SK-N-SH (cell line): ENCODE results near the gene ASTN2. TPM values are rescaled to one million over a fixed set of nuclear protein-coding genes. Genes with fewer than 3 reads are reported as not detected.

ENCODE experiments used
- CTCF ChIA-PET: fragments of 300-600, 350-600 bp; formaldehyde crosslinking; extraction: SDS; loops from one replicate; lab custom pipeline; 2021; lab: Yijun Ruan, JAX
- POLR2A ChIA-PET: fragments of 350-600 bp; sonication (Branson Sonifier 250); formaldehyde crosslinking; extraction: SDS; loops from one replicate; lab custom pipeline; 2020; ENCODE audit warnings: antibody characterized with exemption, inconsistent platforms; lab: Yijun Ruan, JAX
- DNase-seq: peaks from one replicate; pipeline ENCODE4 v3.0.0; 2012
- H2AFZ ChIP-seq: fragments of 200-600 bp; sonication (generic); 2 replicates; pipeline ENCODE4 v1.8.1; 2016; ENCODE audit warnings: antibody characterized with exemption, mild to moderate bottlenecking, low read depth
- H3F3A ChIP-seq: fragments of 200-600 bp; sonication (generic); replicated peaks from 2 replicates; pipeline ENCODE3; 2016; ENCODE audit warnings: antibody characterized with exemption, mild to moderate bottlenecking; ENCODE audit not compliant: insufficient read depth
- H3K27ac ChIP-seq, 2 experiments: fragments of 200-500 bp in 1 of 2; fragments of 200-600 bp in 1 of 2; sonication (Bioruptor generic) in 1 of 2; sonication (generic), shearing (Covaris generic) in 1 of 2; 2 replicates each; pipeline versions ENCODE4 v1.5.1 to v1.6.1; 2014 to 2016; ENCODE audit warnings: low read depth in 2 of 2, inconsistent platforms in 1 of 2, low read length in 1 of 2, mild to moderate bottlenecking in 1 of 2, mixed read lengths in 1 of 2
- H3K27me3 ChIP-seq: fragments of 200-600 bp; sonication (generic), shearing (Covaris generic); 2 replicates; pipeline ENCODE4 v1.6.1; 2016; ENCODE audit warnings: mixed run types; ENCODE audit not compliant: insufficient read depth
- H3K36me3 ChIP-seq, 2 experiments: fragments of 200-500 bp in 1 of 2; fragments of 200-600 bp in 1 of 2; sonication (Bioruptor generic) in 1 of 2; sonication (generic) in 1 of 2; replicated peaks in 1 of 2; 2 replicates each; pipeline versions ENCODE3 to v1.5.1; 2014 to 2016; ENCODE audit warnings: low read length in 1 of 2, mild to moderate bottlenecking in 1 of 2; ENCODE audit not compliant: insufficient read depth in 2 of 2, control insufficient read depth in 1 of 2
- H3K4me1 ChIP-seq, 2 experiments: fragments of 200-500 bp in 1 of 2; fragments of 200-600 bp in 1 of 2; sonication (Bioruptor generic) in 1 of 2; sonication (generic), shearing (Covaris generic) in 1 of 2; 2 replicates each; pipeline versions ENCODE4 v1.5.1 to v1.6.1; 2014 to 2016; ENCODE audit warnings: low read depth in 1 of 2, low read length in 1 of 2, mixed run types in 1 of 2; ENCODE audit not compliant: insufficient read depth in 2 of 2, control insufficient read depth in 1 of 2
- H3K4me2 ChIP-seq: fragments of 200-600 bp; sonication (generic), shearing (Covaris generic); 2 replicates; pipeline ENCODE4 v1.6.1; 2017; ENCODE audit warnings: mixed run types
- H3K4me3 ChIP-seq, 2 experiments: fragments of 200-500 bp in 1 of 2; fragments of 200-600 bp in 1 of 2; sonication (Bioruptor generic) in 1 of 2; sonication (generic), shearing (Covaris generic) in 1 of 2; 2 replicates each; pipeline versions ENCODE4 v1.5.1 to v1.8.1; 2014 to 2016; ENCODE audit warnings: low read depth in 2 of 2, inconsistent platforms in 1 of 2, low read length in 1 of 2, mild to moderate bottlenecking in 1 of 2, mixed read lengths in 1 of 2, moderate library complexity in 1 of 2
- H3K79me2 ChIP-seq: fragments of 200-600 bp; sonication (generic); 2 replicates; pipeline ENCODE4 v1.8.1; 2017; ENCODE audit warnings: mild to moderate bottlenecking; ENCODE audit not compliant: insufficient read depth
- H3K9ac ChIP-seq: fragments of 200-600 bp; sonication (generic); 2 replicates; pipeline ENCODE4 v1.6.1; 2017; ENCODE audit warnings: mixed run types
- H3K9me2 ChIP-seq: fragments of 200-600 bp; sonication (generic); 2 replicates; pipeline ENCODE4 v1.6.1; 2017; ENCODE audit warnings: mixed run types
- H3K9me3 ChIP-seq: fragments of 200-600 bp; sonication (generic); 2 replicates; pipeline ENCODE4 v1.6.1; 2017; ENCODE audit warnings: mixed run types, mild to moderate bottlenecking, moderate library complexity
- H4K20me1 ChIP-seq: fragments of 200-600 bp; sonication (generic); 2 replicates; pipeline ENCODE4 v1.6.1; 2017; ENCODE audit warnings: mild to moderate bottlenecking, mixed run types; ENCODE audit not compliant: insufficient read depth
- CHD2 ChIP-seq: fragments of 150-350 bp; IDR thresholded peaks from 2 replicates; pipeline ENCODE4 v1.6.1; 2018; ENCODE audit warnings: low read length; ENCODE audit not compliant: partially characterized antibody
- EZH2phosphoT487 ChIP-seq: fragments of 200-600 bp; sonication (generic); IDR thresholded peaks from 2 replicates; pipeline ENCODE4 v1.6.1; 2017; ENCODE audit warnings: low read depth, mixed run types, mild to moderate bottlenecking, antibody characterized with exemption, moderate library complexity, borderline replicate concordance
- FOXJ3 ChIP-seq: sonication (generic); formaldehyde crosslinking; IDR thresholded peaks from 2 replicates; pipeline ENCODE4 v1.5.1; 2020; ENCODE audit warnings: mild to moderate bottlenecking, missing genetic modification reagents
- MEF2A ChIP-seq: IDR thresholded peaks from 2 replicates; pipeline ENCODE4 v1.4.0; 2012; ENCODE audit warnings: low read depth, borderline replicate concordance
- NFIC ChIP-seq: IDR thresholded peaks from 2 replicates; pipeline ENCODE4 v1.4.0; 2012; ENCODE audit warnings: borderline replicate concordance
- RCOR1 ChIP-seq: fragments of 150-350 bp; IDR thresholded peaks from 2 replicates; pipeline ENCODE4 v1.6.1; 2017; ENCODE audit warnings: antibody characterized with exemption, low read length
- RFX5 ChIP-seq: IDR thresholded peaks from 2 replicates; pipeline ENCODE4 v1.6.1; 2012; ENCODE audit warnings: mild to moderate bottlenecking, improper control_type of control experiment, low read length
- TCF12 ChIP-seq: IDR thresholded peaks from 2 replicates; pipeline ENCODE4 v1.4.0; 2012
- YY1 ChIP-seq: IDR thresholded peaks from 2 replicates; pipeline ENCODE4 v1.4.0; 2012; ENCODE audit warnings: low read depth, mild to moderate bottlenecking
- polyA plus RNA-seq, 3 experiments: library from polyadenylated mRNA; depleted of rRNA; stranded (reverse); fragments of >200 nt; gene quantifications; 2 replicates each; pipeline ENCODE4 v1.2.3, GENCODE V29; 2012
- TF ChIP-seq, protein P1 (sequence below): IDR thresholded peaks from 2 replicates; pipeline ENCODE4 v1.4.0; 2012; ENCODE audit warnings: low read depth, borderline replicate concordance
- TF ChIP-seq, protein P2 (sequence below): fragments of 150-350 bp; IDR thresholded peaks from 2 replicates; pipeline ENCODE4 v1.6.1; 2017; ENCODE audit warnings: antibody characterized with exemption, low read length, low read depth, borderline replicate concordance
- TF ChIP-seq, protein P3 (sequence below): fragments of 150-350 bp; IDR thresholded peaks from 2 replicates; pipeline ENCODE4 v1.6.1; 2016; ENCODE audit warnings: mild to moderate bottlenecking, low read depth, low read length
- TF ChIP-seq, protein P4 (sequence below): fragments of 200-600 bp; sonication (generic); IDR thresholded peaks from 2 replicates; pipeline ENCODE4 v1.6.1; 2017; ENCODE audit warnings: antibody characterized with exemption, mild to moderate bottlenecking, moderate library complexity
- TF ChIP-seq, protein P5 (sequence below): IDR thresholded peaks from 2 replicates; pipeline ENCODE4 v1.4.0; 2012; ENCODE audit warnings: low read depth

The ASTN2 gene
- polyA plus RNA-seq, 1 of the 3 experiments (the other 2 are of a cell fraction), result 6.6 TPM

DNA sequence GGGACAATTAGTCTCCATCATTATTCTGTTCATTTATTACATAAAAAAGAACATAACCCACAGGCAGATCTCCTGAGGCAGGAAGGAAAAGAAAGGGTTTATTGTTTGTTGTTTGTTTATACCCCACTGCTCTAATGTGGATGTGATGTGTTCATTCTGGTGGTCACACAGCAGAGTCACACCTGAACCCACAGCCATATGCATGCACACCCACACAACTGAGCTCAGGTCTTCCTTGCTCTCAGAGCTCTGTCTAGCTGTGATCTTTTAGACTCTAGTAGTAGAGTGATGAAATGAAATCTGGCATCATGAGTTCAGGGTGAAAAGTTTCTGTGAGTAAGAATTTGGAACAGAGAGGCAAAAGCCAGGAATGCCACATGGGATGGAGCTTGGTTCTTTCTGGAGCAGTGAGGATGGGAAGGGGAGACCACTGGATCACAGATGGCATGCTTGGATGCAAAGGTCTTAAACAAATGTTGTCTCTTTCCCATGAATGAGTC lies 1034.3 kb downstream of the ASTN2 start:
- CTCF ChIA-PET, result no interaction called here
- H3K4me2 ChIP-seq, result no peak overlapping the region
- peaks cover 3% of the 10 kb centered on the region; the same call in 1 of the 2 replicates for H3K79me2 ChIP-seq
- H3K4me3 ChIP-seq, result no peak overlapping the region
- H4K20me1 ChIP-seq, result peaks cover 22% of the 10 kb centered on the region
- no peaks in the 10 kb centered on the region for H3K9me3 ChIP-seq
- peaks cover 3 to 12% of the 10 kb centered on the region in 2 experiments; a peak in 2 of 4 replicates for H3K4me1 ChIP-seq
- DNase-seq, result no peak
- peaks cover 54% of the 10 kb centered on the region for H3F3A ChIP-seq
- no peak overlapping the region for H2AFZ ChIP-seq
- TF ChIP-seq, protein P1, sequence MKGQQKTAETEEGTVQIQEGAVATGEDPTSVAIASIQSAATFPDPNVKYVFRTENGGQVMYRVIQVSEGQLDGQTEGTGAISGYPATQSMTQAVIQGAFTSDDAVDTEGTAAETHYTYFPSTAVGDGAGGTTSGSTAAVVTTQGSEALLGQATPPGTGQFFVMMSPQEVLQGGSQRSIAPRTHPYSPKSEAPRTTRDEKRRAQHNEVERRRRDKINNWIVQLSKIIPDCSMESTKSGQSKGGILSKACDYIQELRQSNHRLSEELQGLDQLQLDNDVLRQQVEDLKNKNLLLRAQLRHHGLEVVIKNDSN, result no peak
- TF ChIP-seq TCF12, result no peak
- TF ChIP-seq RFX5, result no peak
- no peak for TF ChIP-seq MEF2A
- TF ChIP-seq CHD2, result no peak
- TF ChIP-seq, protein P2, sequence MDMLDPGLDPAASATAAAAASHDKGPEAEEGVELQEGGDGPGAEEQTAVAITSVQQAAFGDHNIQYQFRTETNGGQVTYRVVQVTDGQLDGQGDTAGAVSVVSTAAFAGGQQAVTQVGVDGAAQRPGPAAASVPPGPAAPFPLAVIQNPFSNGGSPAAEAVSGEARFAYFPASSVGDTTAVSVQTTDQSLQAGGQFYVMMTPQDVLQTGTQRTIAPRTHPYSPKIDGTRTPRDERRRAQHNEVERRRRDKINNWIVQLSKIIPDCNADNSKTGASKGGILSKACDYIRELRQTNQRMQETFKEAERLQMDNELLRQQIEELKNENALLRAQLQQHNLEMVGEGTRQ, result no peak
- TF ChIP-seq, protein P3, sequence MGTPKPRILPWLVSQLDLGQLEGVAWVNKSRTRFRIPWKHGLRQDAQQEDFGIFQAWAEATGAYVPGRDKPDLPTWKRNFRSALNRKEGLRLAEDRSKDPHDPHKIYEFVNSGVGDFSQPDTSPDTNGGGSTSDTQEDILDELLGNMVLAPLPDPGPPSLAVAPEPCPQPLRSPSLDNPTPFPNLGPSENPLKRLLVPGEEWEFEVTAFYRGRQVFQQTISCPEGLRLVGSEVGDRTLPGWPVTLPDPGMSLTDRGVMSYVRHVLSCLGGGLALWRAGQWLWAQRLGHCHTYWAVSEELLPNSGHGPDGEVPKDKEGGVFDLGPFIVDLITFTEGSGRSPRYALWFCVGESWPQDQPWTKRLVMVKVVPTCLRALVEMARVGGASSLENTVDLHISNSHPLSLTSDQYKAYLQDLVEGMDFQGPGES, result no peak
- TF ChIP-seq, protein P4, sequence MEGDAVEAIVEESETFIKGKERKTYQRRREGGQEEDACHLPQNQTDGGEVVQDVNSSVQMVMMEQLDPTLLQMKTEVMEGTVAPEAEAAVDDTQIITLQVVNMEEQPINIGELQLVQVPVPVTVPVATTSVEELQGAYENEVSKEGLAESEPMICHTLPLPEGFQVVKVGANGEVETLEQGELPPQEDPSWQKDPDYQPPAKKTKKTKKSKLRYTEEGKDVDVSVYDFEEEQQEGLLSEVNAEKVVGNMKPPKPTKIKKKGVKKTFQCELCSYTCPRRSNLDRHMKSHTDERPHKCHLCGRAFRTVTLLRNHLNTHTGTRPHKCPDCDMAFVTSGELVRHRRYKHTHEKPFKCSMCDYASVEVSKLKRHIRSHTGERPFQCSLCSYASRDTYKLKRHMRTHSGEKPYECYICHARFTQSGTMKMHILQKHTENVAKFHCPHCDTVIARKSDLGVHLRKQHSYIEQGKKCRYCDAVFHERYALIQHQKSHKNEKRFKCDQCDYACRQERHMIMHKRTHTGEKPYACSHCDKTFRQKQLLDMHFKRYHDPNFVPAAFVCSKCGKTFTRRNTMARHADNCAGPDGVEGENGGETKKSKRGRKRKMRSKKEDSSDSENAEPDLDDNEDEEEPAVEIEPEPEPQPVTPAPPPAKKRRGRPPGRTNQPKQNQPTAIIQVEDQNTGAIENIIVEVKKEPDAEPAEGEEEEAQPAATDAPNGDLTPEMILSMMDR, result no peak
- no peak for TF ChIP-seq YY1
- TF ChIP-seq, protein P5, sequence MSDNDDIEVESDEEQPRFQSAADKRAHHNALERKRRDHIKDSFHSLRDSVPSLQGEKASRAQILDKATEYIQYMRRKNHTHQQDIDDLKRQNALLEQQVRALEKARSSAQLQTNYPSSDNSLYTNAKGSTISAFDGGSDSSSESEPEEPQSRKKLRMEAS, result no peak
- no peak for TF ChIP-seq EZH2phosphoT487
- no peak for TF ChIP-seq NFIC
- TF ChIP-seq RCOR1, result no peak
- no peak for TF ChIP-seq FOXJ3
- no peak overlapping the region for H3K27ac ChIP-seq
- no peaks in the 10 kb centered on the region for H3K27me3 ChIP-seq
- no peaks in the 10 kb centered on the region for H3K9me2 ChIP-seq
- H3K9ac ChIP-seq, result no peak overlapping the region
- peaks cover 46 to 75% of the 10 kb centered on the region in 2 experiments for H3K36me3 ChIP-seq
- POLR2A ChIA-PET, result no interaction called here
